IMR-90 (cell line): ENCODE data around the gene DCUN1D1. TPM values are rescaled to one million over a fixed set of nuclear protein-coding genes. Genes with fewer than 3 reads are reported as not detected.
A peak's percentile ranks its signal among the peaks of the same experiment; 100 is the strongest.

Experiments
- ATAC-seq: fragments of 200-7000 bp; cut with Tn5 transposase; 2 replicates; pipeline ENCODE4 v1.9.1; 2020; ENCODE audit warnings: low read depth, mild to moderate bottlenecking, moderate library complexity
- BruUV-seq: library from RNA; stranded (reverse); fragments of 400-500 nt; replicated peaks from 2 replicates; lab custom pipeline; 2021; lab: Mats Ljungman, UMichigan
- CTCF ChIA-PET: fragments of 300-600 bp; formaldehyde crosslinking; extraction: SDS; loops from one replicate; lab custom pipeline; 2021; ENCODE audit warnings: antibody characterized with exemption; lab: Yijun Ruan, JAX
- POLR2A ChIA-PET: fragments of 300-600 bp; sonication (Branson Sonifier 250); formaldehyde crosslinking; loops from one replicate; lab custom pipeline; 2022; ENCODE audit warnings: antibody characterized with exemption; ENCODE audit not compliant: unreplicated experiment; lab: Charles Lee
- DNase-seq: peaks from one replicate; pipeline ENCODE4 v3.0.0; 2013
- H2AFZ ChIP-seq: replicated peaks from 2 replicates; pipeline ENCODE3; 2013; ENCODE audit warnings: low read length, mild to moderate bottlenecking; ENCODE audit not compliant: poor library complexity
- H2AK5ac ChIP-seq: 2 replicates; pipeline ENCODE4 v1.6.1; 2013; ENCODE audit warnings: low read depth, low read length, inconsistent platforms
- H2AK9ac ChIP-seq: replicated peaks from 2 replicates; pipeline ENCODE3; 2013; ENCODE audit warnings: mild to moderate bottlenecking, low read depth, low read length, moderate library complexity; ENCODE audit not compliant: poor library complexity
- H2BK120ac ChIP-seq: 2 replicates; pipeline ENCODE4 v1.6.1; 2013; ENCODE audit warnings: low read depth, low read length, inconsistent platforms
- H2BK15ac ChIP-seq: 3 replicates; pipeline ENCODE4 v1.6.1; 2013; ENCODE audit warnings: low read depth, low read length, inconsistent platforms
- H2BK20ac ChIP-seq: 2 replicates; pipeline ENCODE4 v1.6.1; 2013; ENCODE audit warnings: low read depth, mild to moderate bottlenecking, inconsistent platforms, low read length, moderate library complexity
- H2BK5ac ChIP-seq: 2 replicates; pipeline ENCODE4 v1.6.1; 2013; ENCODE audit warnings: mild to moderate bottlenecking, low read depth, low read length, inconsistent platforms; ENCODE audit not compliant: poor library complexity, severe bottlenecking
- H3K14ac ChIP-seq: replicated peaks from 2 replicates; pipeline ENCODE4 v1.6.1; 2013; ENCODE audit warnings: low read depth, low read length, inconsistent platforms
- H3K18ac ChIP-seq: 2 replicates; pipeline ENCODE4 v1.6.1; 2013; ENCODE audit warnings: low read depth, low read length, control low read depth
- H3K23ac ChIP-seq: 2 replicates; pipeline ENCODE4 v1.6.1; 2013; ENCODE audit warnings: low read depth, low read length, inconsistent platforms
- H3K27ac ChIP-seq: 2 replicates; pipeline ENCODE4 v1.5.1; 2013; ENCODE audit warnings: mild to moderate bottlenecking, control low read depth, low read length; ENCODE audit not compliant: insufficient read depth
- H3K27me3 ChIP-seq: 2 replicates; pipeline ENCODE4 v1.6.1; 2013; ENCODE audit warnings: low read length; ENCODE audit not compliant: control insufficient read depth, insufficient read depth
- H3K36me3 ChIP-seq: 2 replicates; pipeline ENCODE4 v1.6.1; 2013; ENCODE audit warnings: low read length, mixed read lengths; ENCODE audit not compliant: control insufficient read depth, insufficient read depth
- H3K4ac ChIP-seq: 2 replicates; pipeline ENCODE4 v1.6.1; 2013; ENCODE audit warnings: low read depth, low read length, inconsistent platforms
- H3K4me1 ChIP-seq: 2 replicates; pipeline ENCODE4 v1.6.1; 2013; ENCODE audit warnings: low read length, mixed read lengths; ENCODE audit not compliant: control insufficient read depth, insufficient read depth
- H3K4me2 ChIP-seq: 2 replicates; pipeline ENCODE4 v1.6.1; 2013; ENCODE audit warnings: low read depth, mild to moderate bottlenecking, control low read depth, low read length, moderate library complexity
- H3K4me3 ChIP-seq: 2 replicates; pipeline ENCODE4 v1.5.1; 2013; ENCODE audit warnings: low read depth, mild to moderate bottlenecking, control low read depth, low read length, moderate library complexity; ENCODE audit not compliant: insufficient read depth
- H3K56ac ChIP-seq: 2 replicates; pipeline ENCODE4 v1.6.1; 2013; ENCODE audit warnings: low read length, inconsistent platforms; ENCODE audit not compliant: insufficient read depth; ENCODE audit errors: extremely low read depth
- H3K79me1 ChIP-seq, 2 experiments: 2 replicates each; pipeline ENCODE4 v1.6.1; 2013; ENCODE audit warnings: low read length in 2 of 2, inconsistent platforms in 1 of 2, low read depth in 1 of 2
- H3K9ac ChIP-seq: 2 replicates; pipeline ENCODE4 v1.6.1; 2013; ENCODE audit warnings: low read depth, low read length, control low read depth
- H3K9me1 ChIP-seq: 2 replicates; pipeline ENCODE4 v1.6.1; 2013; ENCODE audit warnings: low read length, inconsistent platforms; ENCODE audit not compliant: insufficient read depth
- H3K9me3 ChIP-seq: 2 replicates; pipeline ENCODE4 v1.6.1; 2013; ENCODE audit warnings: low read length; ENCODE audit not compliant: control insufficient read depth, insufficient read depth
- H4K20me1 ChIP-seq: 2 replicates; pipeline ENCODE4 v1.6.1; 2013; ENCODE audit warnings: low read length, inconsistent platforms; ENCODE audit not compliant: insufficient read depth
- H4K5ac ChIP-seq: 2 replicates; pipeline ENCODE4 v1.6.1; 2013; ENCODE audit warnings: mild to moderate bottlenecking, low read depth, low read length, control low read depth
- H4K8ac ChIP-seq, 2 experiments: 2 replicates each; pipeline ENCODE4 v1.6.1; 2013; ENCODE audit warnings: low read depth in 2 of 2, low read length in 2 of 2, control low read depth in 1 of 2, inconsistent platforms in 1 of 2
- H4K91ac ChIP-seq: 2 replicates; pipeline ENCODE4 v1.6.1; 2013; ENCODE audit warnings: low read depth, low read length, inconsistent platforms; ENCODE audit not compliant: insufficient read depth
- CHD1 ChIP-seq: IDR thresholded peaks from 2 replicates; pipeline ENCODE4 v1.6.1; 2012; ENCODE audit warnings: low read depth, low read length, improper control_type of control experiment
- FOS ChIP-seq: fragments of 150-350 bp; IDR thresholded peaks from 2 replicates; pipeline ENCODE4 v1.6.1; 2016; ENCODE audit warnings: low read depth, low read length
- MXI1 ChIP-seq: IDR thresholded peaks from 2 replicates; pipeline ENCODE4 v1.6.1; 2012; ENCODE audit warnings: low read depth, mild to moderate bottlenecking, low read length, moderate library complexity, borderline replicate concordance
- NFE2L2 ChIP-seq: fragments of 150-350 bp; IDR thresholded peaks from 2 replicates; pipeline ENCODE4 v1.6.1; 2016; ENCODE audit warnings: low read depth, mild to moderate bottlenecking, low read length
- POLR2A ChIP-seq: IDR thresholded peaks from 2 replicates; pipeline ENCODE4 v1.6.1; 2012; ENCODE audit warnings: mild to moderate bottlenecking, low read depth, low read length
- RCOR1 ChIP-seq: IDR thresholded peaks from 2 replicates; pipeline ENCODE4 v1.6.1; 2012; ENCODE audit warnings: mild to moderate bottlenecking, low read length, improper control_type of control experiment; ENCODE audit not compliant: insufficient replicate concordance
- SMC3 ChIP-seq: fragments of 150-350 bp; IDR thresholded peaks from 2 replicates; pipeline ENCODE4 v1.6.1; 2016; ENCODE audit warnings: low read depth, mild to moderate bottlenecking, antibody characterized with exemption, low read length, moderate library complexity
- USF2 ChIP-seq: fragments of 150-350 bp; IDR thresholded peaks from 2 replicates; pipeline ENCODE4 v1.6.1; 2017; ENCODE audit warnings: mild to moderate bottlenecking, antibody characterized with exemption, low read length, low read depth
- WGBS, 2 experiments: methylation state at CpG; one replicate each; pipeline versions ENCODE4 v1.1.5 to v1.1.7; 2013; ENCODE audit warnings: missing lambda C conversion rate in 2 of 2; ENCODE audit not compliant: insufficient read length in 1 of 2; ENCODE audit errors: extremely low coverage in 2 of 2; 5-methylcytosine and 5-hydroxymethylcytosine counted together
- dilution Hi-C: fragments of 300-500 bp; cut with HindIII; formaldehyde crosslinking; loops from one replicate; pipeline ENCODE4 v1.14.3; 2018; ENCODE audit warnings: low sequenced_read_pairs; ENCODE audit not compliant: unreplicated experiment
- in situ Hi-C: fragments of 300-500 bp; cut with MboI; formaldehyde crosslinking; loops from 3 replicates; pipeline ENCODE4 v1.14.3; 2019; ENCODE audit warnings: low sequenced_read_pairs, inconsistent platforms, mixed read lengths
- intact Hi-C: fragments of 100-400 bp; cut with micrococcal nuclease; formaldehyde crosslinking; loops from 2 replicates; pipeline ENCODE4 v1.10.0; 2022
- polyA plus RNA-seq, 3 experiments: library from polyadenylated mRNA; depleted of rRNA; stranded (reverse); fragments of >200 nt; gene quantifications; 2 replicates each; pipeline ENCODE4 v1.2.3, GENCODE V29; 2012; ENCODE audit warnings: low replicate concordance in 1 of 3
- total RNA-seq: library from RNA; depleted of rRNA; stranded (reverse); fragments of >200 nt; gene quantifications from 2 replicates; pipeline ENCODE4 v1.2.3, GENCODE V29; 2012

DCUN1D1 gene
- total and polyA plus RNA-seq, 2 of the 4 experiments (the other 2 are of a cell fraction): 12.5 to 17.7 TPM

- no peak for ATAC-seq
- H3K79me1 ChIP-seq: no peaks in the 10 kb centered on the region
- no peak overlapping the region for H3K14ac ChIP-seq
- DNase-seq: peak; percentile 28
- no peak overlapping the region for H4K5ac ChIP-seq
- no peak for TF ChIP-seq NFE2L2
- no peak for TF ChIP-seq MXI1
- no peak for TF ChIP-seq CHD1
- no peak for TF ChIP-seq SMC3
- TF ChIP-seq POLR2A: no peak
- TF ChIP-seq USF2: no peak
- TF ChIP-seq FOS: no peak
- TF ChIP-seq RCOR1: no peak
- H3K18ac ChIP-seq: no peak overlapping the region
- intact Hi-C loops: no loop called here
- H3K9me1 ChIP-seq: 0 out of 2 replicates have a peak, but pooled peaks cover 3% of the 10 kb centered on the region
- no peak overlapping the region for H3K23ac ChIP-seq
- H3K27me3 ChIP-seq: no peaks in the 10 kb centered on the region
- POLR2A ChIA-PET: no interaction called here
- no peak overlapping the region for H4K91ac ChIP-seq
- peaks cover 2% of the 10 kb centered on the region; the same call in 1 of the 2 replicates for H3K4me1 ChIP-seq
- H2AK9ac ChIP-seq: no peak overlapping the region
- H2BK15ac ChIP-seq: no peak overlapping the region
- H2AK5ac ChIP-seq: no peak overlapping the region
- no peak overlapping the region for H2BK120ac ChIP-seq
- H4K20me1 ChIP-seq: no peaks in the 10 kb centered on the region
- no peak overlapping the region for H2BK20ac ChIP-seq
- H3K36me3 ChIP-seq: peaks cover 12% of the 10 kb centered on the region
- H3K4me3 ChIP-seq: no peak overlapping the region
- no peak overlapping the region for H3K4ac ChIP-seq
- no peak overlapping the region for H4K8ac ChIP-seq
- no peak overlapping the region for H3K56ac ChIP-seq
- WGBS, 2 experiments: no CpG with 5 or more reads among the region's 1 CpG
- no peak overlapping the region for H3K4me2 ChIP-seq
- H3K9ac ChIP-seq: no peak overlapping the region
- H3K9me3 ChIP-seq: peaks cover 2% of the 10 kb centered on the region; the same call in 1 of the 2 replicates
- CTCF ChIA-PET: interaction anchor here (0.7 kb wide), 1 partner anchor 307 kb away, joined by 3 read pairs; no protein-coding TSS in a partner anchor
- no peak overlapping the region for H2BK5ac ChIP-seq
- BruUV-seq: no TSS peak
- H2AFZ ChIP-seq: no peak overlapping the region
- H3K27ac ChIP-seq: no peak overlapping the region
- dilution Hi-C loops: no loop called here
- in situ Hi-C loops: no loop called here
Measured at GRCh38 chr3:183027276-183027675, 46.9 kb upstream of the DCUN1D1 start.
